Loucy (cell line): ENCODE data around the gene MLXIPL.
"Not testable (repeated sequence)": the region's sequence is repeated elsewhere in the genome, so short reads cannot be mapped to it uniquely, and the experiment has no call there.

Experiments used
- CTCF ChIP-seq: fragments of 200-600 bp; sonication (generic); conservative IDR thresholded peaks from 2 replicates; pipeline ENCODE4 v1.5.1; 2014; ENCODE audit warnings: mild to moderate bottlenecking, antibody characterized with exemption, low read length
- EZH2phosphoT487 ChIP-seq: fragments of 200-600 bp; IDR thresholded peaks from 2 replicates; pipeline ENCODE4 v1.6.1; 2018; ENCODE audit warnings: antibody characterized with exemption, mild to moderate bottlenecking, moderate library complexity, borderline replicate concordance

GRCh38 chr7:73550093-73550492 lies 74.2 kb downstream of the MLXIPL start:
- not testable (repeated sequence) for TF ChIP-seq CTCF, EZH2phosphoT487
